Measurements from ENCODE around the gene ZNF579.

DNA sequence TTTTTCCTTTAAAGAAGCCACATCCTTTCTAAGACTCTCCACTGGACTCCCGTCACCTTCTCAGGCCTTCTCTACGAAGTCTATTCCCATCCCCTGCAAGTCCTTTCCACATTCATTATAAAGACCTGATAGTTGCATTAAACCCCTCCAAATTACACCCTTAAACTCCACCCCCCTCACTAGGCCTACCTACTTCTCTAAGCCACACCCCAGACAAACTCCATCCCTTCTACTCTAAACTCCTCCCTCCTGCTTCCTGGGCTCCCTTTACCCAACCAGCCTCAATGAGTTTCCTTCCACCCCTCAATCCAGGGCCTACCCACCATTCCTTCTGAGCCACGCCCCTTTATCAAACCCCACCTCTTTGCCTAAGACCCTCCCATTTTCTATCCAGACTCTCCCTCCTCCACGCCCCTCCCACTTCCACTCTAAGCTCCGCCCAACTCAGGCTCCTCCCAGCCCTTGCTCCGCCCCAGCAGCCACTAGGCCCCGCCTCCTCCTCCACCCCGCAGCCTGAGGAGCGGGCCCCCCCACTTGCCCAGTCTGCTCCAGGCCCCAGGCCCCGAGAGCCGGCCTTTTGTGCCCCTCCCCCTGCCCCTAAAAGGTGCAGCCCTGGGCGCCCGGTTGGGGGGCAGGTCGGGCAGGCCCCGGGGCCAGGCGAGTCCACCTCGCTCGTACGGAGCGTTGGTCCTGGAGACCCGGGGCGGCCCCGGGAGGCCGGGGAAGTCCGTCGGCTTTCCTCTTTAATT is 18.2 kb upstream of the ZNF579 start:
- TF ChIP-seq, protein P1, sequence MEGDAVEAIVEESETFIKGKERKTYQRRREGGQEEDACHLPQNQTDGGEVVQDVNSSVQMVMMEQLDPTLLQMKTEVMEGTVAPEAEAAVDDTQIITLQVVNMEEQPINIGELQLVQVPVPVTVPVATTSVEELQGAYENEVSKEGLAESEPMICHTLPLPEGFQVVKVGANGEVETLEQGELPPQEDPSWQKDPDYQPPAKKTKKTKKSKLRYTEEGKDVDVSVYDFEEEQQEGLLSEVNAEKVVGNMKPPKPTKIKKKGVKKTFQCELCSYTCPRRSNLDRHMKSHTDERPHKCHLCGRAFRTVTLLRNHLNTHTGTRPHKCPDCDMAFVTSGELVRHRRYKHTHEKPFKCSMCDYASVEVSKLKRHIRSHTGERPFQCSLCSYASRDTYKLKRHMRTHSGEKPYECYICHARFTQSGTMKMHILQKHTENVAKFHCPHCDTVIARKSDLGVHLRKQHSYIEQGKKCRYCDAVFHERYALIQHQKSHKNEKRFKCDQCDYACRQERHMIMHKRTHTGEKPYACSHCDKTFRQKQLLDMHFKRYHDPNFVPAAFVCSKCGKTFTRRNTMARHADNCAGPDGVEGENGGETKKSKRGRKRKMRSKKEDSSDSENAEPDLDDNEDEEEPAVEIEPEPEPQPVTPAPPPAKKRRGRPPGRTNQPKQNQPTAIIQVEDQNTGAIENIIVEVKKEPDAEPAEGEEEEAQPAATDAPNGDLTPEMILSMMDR (IDR thresholded peaks at IDR 0.05): no peak
- TF ChIP-seq POLR2A (IDR thresholded peaks at IDR 0.05): no peak
